T-cell (primary cell): Measurements from ENCODE around the gene NT5DC1. TPM values are rescaled to one million over a fixed set of nuclear protein-coding genes. Genes with fewer than 3 reads are reported as not detected.
"Not testable (repeated sequence)": the region's sequence is repeated elsewhere in the genome, so short reads cannot be mapped to it uniquely, and the experiment has no call there.

Experiments
- ATAC-seq, 4 experiments: fragments of 200-7000 bp in 3 of 4; fragments of 150-1000 bp in 1 of 4; cut with Tn5 transposase; replicated peaks in 1 of 4; 1 replicate in 3 of 4; 2 replicates in 1 of 4; pipeline ENCODE4 v1.10.0; 2021; ENCODE audit warnings: moderate library complexity in 3 of 4, mild to moderate bottlenecking in 2 of 4, moderate number of reproducible peaks in 1 of 4
- CTCF ChIA-PET, 2 donors: fragments of 300-600 bp; sonication (Branson Sonifier 250); formaldehyde crosslinking; loops; one replicate each; lab custom pipeline; 2022; ENCODE audit warnings: antibody characterized with exemption in 2 of 2; lab: Charles Lee
- POLR2A ChIA-PET, 2 donors: fragments of 300-600 bp; sonication (Branson Sonifier 250); formaldehyde crosslinking; loops; one replicate each; lab custom pipeline; 2022; ENCODE audit warnings: antibody characterized with exemption in 2 of 2; lab: Charles Lee
- DNase-seq, 35 experiments: peaks; one replicate each; pipeline versions ENCODE4 v3.0.0 to v3.0.0-alpha.2; 2013 to 2023
- H3K27ac ChIP-seq: one replicate; pipeline ENCODE4 v1.5.1; 2013; ENCODE audit warnings: low read length
- H3K27me3 ChIP-seq, 2 experiments: replicated peaks in 1 of 2; 1 replicate in 1 of 2; 2 replicates in 1 of 2; pipeline versions ENCODE4 v1.6.1 to v1.7.0; 2013; ENCODE audit warnings: low read length in 1 of 2, mixed read lengths in 1 of 2; ENCODE audit not compliant: control insufficient read depth in 2 of 2, insufficient read depth in 2 of 2; ENCODE audit errors: extremely low read depth in 1 of 2
- H3K36me3 ChIP-seq, 2 donors: 1 replicate in 1 of 2; 2 replicates in 1 of 2; pipeline versions ENCODE4 v1.6.1 to v1.7.0; 2013; ENCODE audit warnings: low read length in 1 of 2; ENCODE audit not compliant: control insufficient read depth in 2 of 2, insufficient read depth in 1 of 2; ENCODE audit errors: extremely low read depth in 1 of 2
- H3K4me1 ChIP-seq, 2 experiments: 1 replicate in 1 of 2; 2 replicates in 1 of 2; pipeline versions ENCODE4 v1.6.1 to v1.7.0; 2013; ENCODE audit warnings: low read length in 2 of 2, mixed read lengths in 1 of 2; ENCODE audit not compliant: insufficient read depth in 2 of 2, control insufficient read depth in 1 of 2; ENCODE audit errors: extremely low read depth in 1 of 2
- H3K4me3 ChIP-seq, 2 donors: 1 replicate in 1 of 2; 2 replicates in 1 of 2; pipeline versions ENCODE4 v1.5.1 to v1.7.0; 2013; ENCODE audit warnings: mild to moderate bottlenecking in 2 of 2, low read length in 1 of 2, moderate library complexity in 1 of 2; ENCODE audit not compliant: control insufficient read depth in 1 of 2; ENCODE audit errors: extremely low read depth in 1 of 2
- H3K9me3 ChIP-seq: 2 replicates; pipeline ENCODE4 v1.7.0; 2013
- H3K27ac Mint-ChIP-seq, 2 donors: one replicate each; pipeline ENCODE4 v1.8.0; 2020 to 2021; ENCODE audit warnings: mild to moderate bottlenecking in 2 of 2, mixed read lengths in 2 of 2
- H3K27me3 Mint-ChIP-seq, 2 donors: one replicate each; pipeline ENCODE4 v1.8.0; 2021 to 2022; ENCODE audit warnings: mixed read lengths in 2 of 2
- H3K36me3 Mint-ChIP-seq: one replicate; pipeline ENCODE4 v1.8.0; 2021; ENCODE audit warnings: mixed read lengths
- H3K4me1 Mint-ChIP-seq, 3 donors: one replicate each; pipeline ENCODE4 v1.8.0; 2020 to 2022; ENCODE audit warnings: mixed read lengths in 3 of 3, mild to moderate bottlenecking in 1 of 3
- H3K4me3 Mint-ChIP-seq, 3 donors: one replicate each; pipeline ENCODE4 v1.8.0; 2020 to 2022; ENCODE audit warnings: mild to moderate bottlenecking in 3 of 3, mixed read lengths in 3 of 3, moderate library complexity in 3 of 3
- H3K9me3 Mint-ChIP-seq, 3 donors: one replicate each; pipeline ENCODE4 v1.8.0; 2020 to 2022; ENCODE audit warnings: mixed read lengths in 3 of 3
- WGBS: methylation state at CpG from one replicate; pipeline ENCODE4 v1.1.5; 2013; ENCODE audit warnings: missing lambda C conversion rate; ENCODE audit not compliant: insufficient coverage; 5-methylcytosine and 5-hydroxymethylcytosine counted together
- total RNA-seq, 35 experiments: library from RNA in 6 of 35; stranded (reverse) in 6 of 35; fragments of 120-200 nt in 1 of 35; gene quantifications; one replicate each; pipeline versions ENCODE4 v1.2.1 to v1.2.4 and lab custom pipeline; 2013 to 2026

Gene NT5DC1
- total RNA-seq, 5 donors from 2014 or later (not counting 1 experiment from before 2014, with no cell fraction given) = 33.8 to 47.3 (median 38.1) TPM

DNA sequence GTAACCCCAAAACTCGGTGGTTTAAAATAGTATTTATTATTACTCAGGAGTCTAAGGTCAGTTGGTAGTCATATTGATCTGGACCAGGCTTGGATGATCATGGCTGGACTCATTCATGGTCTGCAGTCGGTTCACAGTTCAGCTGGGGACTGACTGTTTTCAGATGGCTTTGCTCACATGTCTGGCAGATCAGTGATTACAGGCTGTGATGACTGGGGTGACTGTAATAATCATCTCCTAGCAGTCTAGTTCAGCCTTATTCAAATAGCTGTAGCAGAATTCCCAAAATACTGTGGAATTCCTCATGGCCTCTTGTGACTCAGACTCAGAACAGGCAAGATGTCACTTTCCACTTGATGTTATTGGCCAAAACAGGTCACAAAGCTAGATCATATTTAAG is 16.4 kb upstream of the NT5DC1 start:
- 71% methylated on average over 1 of the region's 2 CpGs for WGBS
- DNase-seq = no peak
- H3K36me3 Mint-ChIP-seq = no peaks in the 10 kb centered on the region
- H3K4me1 Mint-ChIP-seq = no peaks in the 10 kb centered on the region
- H3K27ac ChIP-seq = no peak overlapping the region
- no peaks in the 10 kb centered on the region for H3K36me3 ChIP-seq
- ChIA-PET CTCF (interaction anchor here (1.3 to 1.7 kb wide), 2 partner anchors 12 to 73 kb away, joined by 6 to 7 read pairs; no protein-coding TSS in a partner anchor), POLR2A (no interaction called here)
- no peaks in the 10 kb centered on the region for H3K4me1 ChIP-seq
- no peak overlapping the region for H3K27ac Mint-ChIP-seq
- no peak for ATAC-seq
- no peak overlapping the region for H3K4me3 ChIP-seq
- H3K9me3 ChIP-seq = no peaks in the 10 kb centered on the region
- H3K27me3 ChIP-seq = no peaks in the 10 kb centered on the region
- H3K9me3 Mint-ChIP-seq = no peaks in the 10 kb centered on the region
- no peak overlapping the region for H3K4me3 Mint-ChIP-seq
- H3K27me3 Mint-ChIP-seq = peaks cover 9 to 16% of the 10 kb centered on the region in 2 donors

- H3K4me3 Mint-ChIP-seq = no peak overlapping the region
- H3K36me3 Mint-ChIP-seq = no peaks in the 10 kb centered on the region
- H3K27ac Mint-ChIP-seq = no peak overlapping the region
- no peaks in the 10 kb centered on the region for H3K4me1 ChIP-seq
- no peaks in the 10 kb centered on the region for H3K9me3 Mint-ChIP-seq
- no peaks in the 10 kb centered on the region for H3K27me3 ChIP-seq
- peaks cover 5 to 13% of the 10 kb centered on the region in 2 donors for H3K27me3 Mint-ChIP-seq
- H3K27ac ChIP-seq = no peak overlapping the region
- ChIA-PET POLR2A (no interaction called here), CTCF (no interaction called here)
- no peaks in the 10 kb centered on the region for H3K36me3 ChIP-seq
- ATAC-seq = no peak
- DNase-seq = no peak
- peaks cover 0 to 6% (median 0%) of the 10 kb centered on the region in 3 donors for H3K4me1 Mint-ChIP-seq
- 84% methylated on average over 2 of the region's 4 CpGs for WGBS
- no peaks in the 10 kb centered on the region for H3K9me3 ChIP-seq
- no peak overlapping the region for H3K4me3 ChIP-seq
Observed at GRCh38 chr6:116087437-116088027, 13.1 kb upstream of the NT5DC1 start.

GRCh38 chr6:116088946-116089345 is 11.7 kb upstream of the NT5DC1 start:
- Mint-ChIP-seq H3K9me3 (no peaks in the 10 kb centered on the region), H3K27ac (no peak overlapping the region), H3K4me1 (peaks cover 0 to 6% (median 0%) of the 10 kb centered on the region in 3 donors), H3K36me3 (no peaks in the 10 kb centered on the region), H3K4me3 (no peak overlapping the region), H3K27me3 (peaks cover 2 to 15% of the 10 kb centered on the region in 2 donors)
- ChIA-PET CTCF (no interaction called here), POLR2A (no interaction called here)
- H3K9me3 ChIP-seq = no peaks in the 10 kb centered on the region
- H3K27ac ChIP-seq = no peak overlapping the region
- DNase-seq (no peak), ATAC-seq (no peak)
- no peaks in the 10 kb centered on the region for H3K4me1 ChIP-seq
- H3K4me3 ChIP-seq = no peak overlapping the region
- H3K36me3 ChIP-seq = no peaks in the 10 kb centered on the region
- H3K27me3 ChIP-seq = no peaks in the 10 kb centered on the region

DNA sequence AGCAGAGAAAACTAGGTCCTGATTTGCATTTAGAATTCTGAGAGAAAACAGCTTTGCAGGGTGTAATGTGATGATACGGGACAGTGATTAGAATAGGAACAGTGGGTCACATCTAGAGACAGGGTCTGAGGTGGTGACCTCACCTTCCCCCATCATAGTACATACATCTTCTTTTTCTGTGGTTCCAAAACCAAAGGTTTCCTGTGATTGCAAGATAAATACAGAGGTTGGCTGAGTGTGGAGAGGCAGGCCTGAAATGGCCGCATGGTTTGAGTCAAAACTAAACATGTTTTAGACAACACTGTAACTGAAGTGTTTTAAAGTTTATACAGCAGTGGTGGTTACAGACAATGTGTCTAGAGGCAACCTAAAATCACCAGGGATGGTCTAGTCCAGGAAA is 10.4 kb upstream of the NT5DC1 start:
- WGBS = 63% methylated on average over 1 of the region's 2 CpGs
- ATAC-seq (no peak), DNase-seq (no peak)
- no peaks in the 10 kb centered on the region for H3K9me3 ChIP-seq
- H3K27ac ChIP-seq = no peak overlapping the region
- no peak overlapping the region for H3K4me3 ChIP-seq
- H3K36me3 Mint-ChIP-seq = no peaks in the 10 kb centered on the region
- no peaks in the 10 kb centered on the region for H3K36me3 ChIP-seq
- peaks cover 2 to 12% of the 10 kb centered on the region in 2 donors for H3K27me3 Mint-ChIP-seq
- H3K4me1 Mint-ChIP-seq = peaks cover 0 to 6% (median 0%) of the 10 kb centered on the region in 3 donors
- no peak overlapping the region for H3K4me3 Mint-ChIP-seq
- POLR2A ChIA-PET = no interaction called here
- no peaks in the 10 kb centered on the region for H3K4me1 ChIP-seq
- CTCF ChIA-PET = no interaction called here
- no peak overlapping the region for H3K27ac Mint-ChIP-seq
- H3K27me3 ChIP-seq = peaks cover 0 to 3% of the 10 kb centered on the region in 2 experiments
- no peaks in the 10 kb centered on the region for H3K9me3 Mint-ChIP-seq

DNA sequence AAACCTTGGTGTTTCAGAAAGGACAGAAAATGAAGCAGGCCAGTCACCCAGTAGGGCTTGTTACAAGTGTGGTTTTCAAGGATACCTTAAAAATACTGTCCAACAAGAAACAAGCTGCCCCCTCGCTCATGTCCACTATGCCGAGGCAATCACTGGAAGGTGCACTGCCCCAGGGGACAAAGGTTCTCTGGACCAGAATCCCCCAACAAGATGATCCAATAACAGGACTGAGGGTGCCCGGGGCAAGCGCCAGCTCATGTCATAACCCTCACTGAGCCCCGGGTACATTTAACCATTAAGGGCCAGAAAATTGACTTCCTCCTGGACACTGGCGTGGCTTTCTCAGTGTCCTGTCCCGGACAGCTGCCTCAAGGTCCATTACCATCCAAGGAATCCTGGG is 6.6 kb upstream of the NT5DC1 start:
- Histone ChIP-seq H3K9me3 (no peaks in the 10 kb centered on the region), H3K4me1 (no peaks in the 10 kb centered on the region), H3K36me3 (no peaks in the 10 kb centered on the region), H3K27me3 (peaks cover 0 to 3% of the 10 kb centered on the region in 2 experiments), H3K4me3 (no peak overlapping the region), H3K27ac (no peak overlapping the region)
- POLR2A ChIA-PET = no interaction called here
- no peak for DNase-seq
- Mint-ChIP-seq H3K4me3 (no peak overlapping the region), H3K27me3 (peaks cover 0 to 12% of the 10 kb centered on the region in 2 donors), H3K4me1 (peaks cover 0 to 6% (median under 1%) of the 10 kb centered on the region in 3 donors), H3K27ac (no peak overlapping the region), H3K9me3 (peaks cover 0 to 7% (median 6%) of the 10 kb centered on the region in 3 donors), H3K36me3 (no peaks in the 10 kb centered on the region)
- WGBS = 96% methylated on average over 3 of the region's 7 CpGs
- CTCF ChIA-PET = no interaction called here
- no peak for ATAC-seq

DNA sequence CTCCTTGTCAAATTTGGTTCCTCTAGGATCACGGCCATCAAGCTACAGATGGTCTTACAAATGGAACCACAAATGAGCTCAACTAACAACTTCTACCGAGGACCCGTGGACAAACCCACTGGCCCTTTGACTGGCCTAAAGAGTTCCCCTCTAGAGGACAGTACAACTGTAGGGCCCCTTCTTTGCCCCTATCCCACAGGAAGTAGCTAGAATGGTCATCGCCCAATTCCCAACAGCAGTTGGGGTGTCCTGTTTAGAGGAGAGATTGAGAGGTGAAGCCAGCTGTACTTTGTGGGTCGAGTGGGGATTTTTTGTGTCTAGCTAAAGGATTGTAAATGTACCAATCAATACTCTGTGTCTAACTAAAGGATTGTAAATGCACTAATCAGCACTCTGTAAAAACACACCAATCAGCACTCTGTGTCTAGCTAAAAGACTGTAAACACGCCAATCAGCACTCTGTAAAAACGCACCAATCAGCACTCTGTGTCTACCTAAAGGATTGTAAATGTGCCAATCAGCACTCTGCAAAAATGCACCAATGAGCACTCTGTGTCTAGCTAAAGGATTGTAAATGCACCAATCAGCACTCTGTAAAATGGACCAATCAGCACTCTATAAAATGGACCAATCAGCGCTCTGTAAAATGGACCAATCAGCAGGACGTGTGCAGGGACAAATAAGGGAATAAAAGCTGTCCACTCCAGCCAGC is 4.4 kb upstream of the NT5DC1 start:
- not testable (repeated sequence) for DNase-seq, H3K4me3 Mint-ChIP-seq, ATAC-seq, H3K27ac ChIP-seq, H3K4me1 ChIP-seq, H3K27me3 ChIP-seq, H3K27ac Mint-ChIP-seq, H3K36me3 ChIP-seq, H3K9me3 ChIP-seq, H3K4me3 ChIP-seq, H3K9me3 Mint-ChIP-seq, H3K36me3 Mint-ChIP-seq
- peaks cover 0 to 12% of the 10 kb centered on the region in 2 donors for H3K27me3 Mint-ChIP-seq
- peaks cover 13 to 17% (median 13%) of the 10 kb centered on the region in 3 donors for H3K4me1 Mint-ChIP-seq
- CTCF ChIA-PET = interaction anchor here (0.6 to 2.1 kb wide), 10 partner anchors 9 to 512 kb away, joined by 3 to 16 read pairs (median 4); no protein-coding TSS in a partner anchor
- POLR2A ChIA-PET = interaction anchor here in 1 of 2 donors (0.6 kb wide), 1 partner anchor 85 kb away, joined by 3 read pairs; no protein-coding TSS in a partner anchor
- 88% methylated on average over 6 of the region's 9 CpGs for WGBS
